K562 (cell line): ENCODE measurements around the gene GXYLT2.

Source experiments
- BMI1 ChIP-seq: fragments of 150-350 bp; IDR thresholded peaks from 2 replicates; pipeline ENCODE4 v1.6.1; 2014; ENCODE audit warnings: low read length
- FUS ChIP-seq: fragments of 200-400 bp; formaldehyde crosslinking; optimal IDR thresholded peaks from 2 replicates; pipeline ENCODE3; 2017; ENCODE audit warnings: low read depth, low read length
- HDAC2 ChIP-seq: fragments of 450-650 bp; IDR thresholded peaks from 2 replicates; pipeline ENCODE4 v1.6.1; 2016; ENCODE audit warnings: mild to moderate bottlenecking
- KDM1A ChIP-seq, 2 experiments: fragments of 450-650 bp; IDR thresholded peaks; 2 replicates each; pipeline ENCODE4 v1.6.1; 2016; ENCODE audit warnings: mild to moderate bottlenecking in 2 of 2
- MEF2D ChIP-seq: conservative IDR thresholded peaks from 2 replicates; pipeline ENCODE4 v1.6.1; 2016; ENCODE audit warnings: low read depth, missing genetic modification characterization, missing compliant biosample characterization
- MTA3 ChIP-seq: fragments of 450-650 bp; formaldehyde crosslinking; IDR thresholded peaks from 2 replicates; pipeline ENCODE4 v1.6.1; 2017; ENCODE audit warnings: mild to moderate bottlenecking, borderline replicate concordance
- POLR2A ChIP-seq: fragments of 450-650 bp; conservative IDR thresholded peaks from 2 replicates; pipeline ENCODE4 v1.6.1; 2016
- RB1 ChIP-seq: fragments of 450-650 bp; IDR thresholded peaks from 2 replicates; pipeline ENCODE4 v1.6.1; 2017; ENCODE audit warnings: low read depth, mild to moderate bottlenecking
- ZBTB11 ChIP-seq, 3 experiments: fragments of 200-800 bp in 1 of 3; fragments of 250-450 bp in 1 of 3; fragments of 450-650 bp in 1 of 3; sonication (Bioruptor Pico) in 1 of 3; sonication (Bioruptor generic) in 1 of 3; formaldehyde crosslinking in 1 of 3; IDR thresholded peaks; 2 replicates each; pipeline versions ENCODE4 v1.6.1 to v1.8.0; 2016 to 2022; ENCODE audit warnings: mild to moderate bottlenecking in 2 of 3, missing genetic modification characterization in 2 of 3, missing compliant biosample characterization in 1 of 3, moderate library complexity in 1 of 3
- ZNF277 ChIP-seq: fragments of 250-450 bp; sonication (Bioruptor Pico); IDR thresholded peaks from 2 replicates; pipeline ENCODE4 v1.8.0; 2022; ENCODE audit warnings: inconsistent platforms, mild to moderate bottlenecking, moderate library complexity, borderline replicate concordance

GRCh38 chr3:72942427-72942826 lies 54.6 kb downstream of the GXYLT2 start:
- TF ChIP-seq MTA3 (no peak), POLR2A (no peak), BMI1 (no peak), HDAC2 (no peak), MEF2D (tag) (no peak), FUS (no peak), ZNF277 (CRISPR knock-in tag) (no peak), KDM1A (IDR thresholded peaks at IDR 0.05) (no peak), ZBTB11 (CRISPR knock-in tag; IDR thresholded peaks at IDR 0.05) (no peak), RB1 (no peak)
